ENCODE results near the gene GCNT2.
A peak's percentile ranks its signal among the peaks of the same experiment; 100 is the strongest.
"Not testable (repeated sequence)": the region's sequence is repeated elsewhere in the genome, so short reads cannot be mapped to it uniquely, and the experiment has no call there.

The GCNT2 gene

DNA sequence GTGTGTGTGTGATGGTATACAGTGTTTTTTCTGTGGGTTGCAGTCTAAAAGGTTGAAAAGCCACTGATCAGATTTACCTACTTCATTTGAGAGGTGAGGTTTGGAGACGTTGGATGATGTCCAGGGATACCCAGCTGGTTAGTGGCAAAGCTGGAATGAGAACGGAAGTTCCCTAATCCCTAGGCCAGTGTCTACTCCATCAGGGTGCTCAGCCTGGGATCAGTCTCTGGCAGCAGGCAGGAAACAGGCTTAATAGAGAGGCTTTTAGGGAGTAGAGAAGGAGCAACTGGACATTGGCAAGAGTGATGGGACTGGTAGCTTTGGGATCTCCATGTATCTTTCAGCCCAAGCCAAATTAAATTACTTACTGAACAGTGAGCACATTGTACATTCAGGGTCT, 92.6 kb downstream of the GCNT2 start:
- DNase-seq (ENCODE audit: low read depth), result no peak
- no peak for TF ChIP-seq MYC (IDR thresholded peaks at IDR 0.05; ENCODE audit: low read depth, low read length)
- no peak for TF ChIP-seq POLR2A (IDR thresholded peaks at IDR 0.05; ENCODE audit: extremely low read depth, insufficient read length)
- TF ChIP-seq, protein P1, sequence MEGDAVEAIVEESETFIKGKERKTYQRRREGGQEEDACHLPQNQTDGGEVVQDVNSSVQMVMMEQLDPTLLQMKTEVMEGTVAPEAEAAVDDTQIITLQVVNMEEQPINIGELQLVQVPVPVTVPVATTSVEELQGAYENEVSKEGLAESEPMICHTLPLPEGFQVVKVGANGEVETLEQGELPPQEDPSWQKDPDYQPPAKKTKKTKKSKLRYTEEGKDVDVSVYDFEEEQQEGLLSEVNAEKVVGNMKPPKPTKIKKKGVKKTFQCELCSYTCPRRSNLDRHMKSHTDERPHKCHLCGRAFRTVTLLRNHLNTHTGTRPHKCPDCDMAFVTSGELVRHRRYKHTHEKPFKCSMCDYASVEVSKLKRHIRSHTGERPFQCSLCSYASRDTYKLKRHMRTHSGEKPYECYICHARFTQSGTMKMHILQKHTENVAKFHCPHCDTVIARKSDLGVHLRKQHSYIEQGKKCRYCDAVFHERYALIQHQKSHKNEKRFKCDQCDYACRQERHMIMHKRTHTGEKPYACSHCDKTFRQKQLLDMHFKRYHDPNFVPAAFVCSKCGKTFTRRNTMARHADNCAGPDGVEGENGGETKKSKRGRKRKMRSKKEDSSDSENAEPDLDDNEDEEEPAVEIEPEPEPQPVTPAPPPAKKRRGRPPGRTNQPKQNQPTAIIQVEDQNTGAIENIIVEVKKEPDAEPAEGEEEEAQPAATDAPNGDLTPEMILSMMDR (IDR thresholded peaks at IDR 0.05; ENCODE audit: low read depth, low read length), result no peak
- TF ChIP-seq, protein P2, sequence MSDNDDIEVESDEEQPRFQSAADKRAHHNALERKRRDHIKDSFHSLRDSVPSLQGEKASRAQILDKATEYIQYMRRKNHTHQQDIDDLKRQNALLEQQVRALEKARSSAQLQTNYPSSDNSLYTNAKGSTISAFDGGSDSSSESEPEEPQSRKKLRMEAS (IDR thresholded peaks at IDR 0.05; ENCODE audit: low read depth, low read length), result no peak
- H3K4me3 ChIP-seq (ENCODE audit: low read depth, low read length), result no peak overlapping the region

DNA sequence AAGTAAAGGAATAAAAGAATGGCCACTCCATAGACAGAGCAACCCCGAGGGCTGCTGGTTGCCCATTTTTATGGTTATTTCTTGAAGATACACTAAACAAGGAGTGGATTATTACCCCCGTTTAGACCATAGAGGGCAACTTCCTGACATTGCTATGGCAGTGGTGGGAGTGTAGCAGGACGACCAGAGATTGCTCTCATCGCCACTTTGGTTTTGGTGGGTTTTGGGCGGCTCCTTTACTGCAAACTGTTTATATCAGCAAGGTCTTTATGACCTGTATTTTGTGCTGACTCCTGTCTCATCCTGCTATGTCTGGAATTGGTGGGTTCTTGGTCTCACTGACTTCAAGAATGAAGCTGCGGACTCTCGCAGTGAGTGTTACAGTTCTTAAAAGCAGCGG, 94.5 kb downstream of the GCNT2 start:
- peak; percentile 61 for DNase-seq (ENCODE audit: low read depth)
- no peak overlapping the region for H3K4me3 ChIP-seq (ENCODE audit: low read depth, low read length)
- TF ChIP-seq, protein P2 (IDR thresholded peaks at IDR 0.05; ENCODE audit: low read depth, low read length), result no peak
- TF ChIP-seq POLR2A (IDR thresholded peaks at IDR 0.05; ENCODE audit: extremely low read depth, insufficient read length) (no peak), MYC (IDR thresholded peaks at IDR 0.05; ENCODE audit: low read depth, low read length) (no peak)
- TF ChIP-seq, protein P1 (IDR thresholded peaks at IDR 0.05; ENCODE audit: low read depth, low read length), result no peak

DNA sequence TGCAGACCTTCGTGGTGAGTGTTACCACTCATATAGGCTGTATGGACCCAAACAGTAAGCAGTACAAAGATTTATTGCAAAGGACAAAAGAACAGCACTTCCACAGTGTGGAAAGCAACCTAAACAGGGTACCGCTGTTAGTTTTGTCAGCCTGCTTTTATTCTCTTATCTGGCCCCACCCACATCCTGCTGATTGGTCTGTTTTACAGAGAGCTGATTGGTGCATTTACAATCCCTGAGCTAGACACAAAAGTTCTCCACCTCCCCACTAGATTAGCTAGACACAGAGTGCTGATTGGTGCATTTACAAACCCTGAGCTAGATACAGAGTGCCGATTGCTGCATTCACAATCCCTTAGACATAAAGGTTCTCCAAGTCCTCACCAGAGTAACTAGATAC, 95.1 kb downstream of the GCNT2 start:
- DNase-seq (ENCODE audit: low read depth); H3K4me3 ChIP-seq (ENCODE audit: low read depth, low read length): not testable (repeated sequence)

DNA sequence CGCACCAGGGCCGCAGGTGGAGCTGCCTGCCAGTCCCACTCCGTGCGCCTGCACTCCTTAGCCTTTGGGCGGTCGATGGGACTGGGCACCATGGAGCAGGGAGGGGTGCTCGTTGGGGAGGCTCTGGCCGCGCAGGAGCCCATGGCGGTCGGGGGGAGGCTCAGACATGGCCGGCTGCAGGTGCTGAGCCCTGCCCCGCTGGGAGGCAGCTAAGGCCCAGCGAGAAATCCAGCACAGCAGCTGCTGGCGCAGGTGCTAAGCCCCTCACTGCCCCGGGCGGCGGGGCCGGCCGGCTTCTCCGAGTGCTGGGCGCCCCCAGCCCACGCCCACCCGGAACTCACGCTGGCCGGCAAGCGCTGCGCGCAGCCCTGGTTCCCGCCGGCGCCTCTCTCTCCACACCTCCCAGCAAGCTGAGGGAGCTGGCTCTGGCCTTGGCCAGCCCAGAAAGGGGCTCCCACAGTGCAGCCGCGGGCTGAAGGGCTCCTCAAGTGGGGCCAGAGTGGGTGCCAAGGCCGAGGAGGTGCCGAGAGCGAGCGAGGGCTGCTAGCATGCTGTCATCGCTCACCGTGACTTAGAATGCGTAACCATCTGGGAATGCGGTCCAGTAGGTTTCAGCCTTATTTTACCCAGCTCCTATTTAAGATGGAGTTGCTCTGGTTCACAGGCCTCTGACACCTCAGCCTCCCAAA, 96.0 kb downstream of the GCNT2 start:
- TF ChIP-seq, protein P1 (IDR thresholded peaks at IDR 0.05; ENCODE audit: low read depth, low read length), result no peak
- TF ChIP-seq MYC (IDR thresholded peaks at IDR 0.05; ENCODE audit: low read depth, low read length) (no peak), POLR2A (IDR thresholded peaks at IDR 0.05; ENCODE audit: extremely low read depth, insufficient read length) (no peak)
- TF ChIP-seq, protein P2 (IDR thresholded peaks at IDR 0.05; ENCODE audit: low read depth, low read length), result no peak

DNA sequence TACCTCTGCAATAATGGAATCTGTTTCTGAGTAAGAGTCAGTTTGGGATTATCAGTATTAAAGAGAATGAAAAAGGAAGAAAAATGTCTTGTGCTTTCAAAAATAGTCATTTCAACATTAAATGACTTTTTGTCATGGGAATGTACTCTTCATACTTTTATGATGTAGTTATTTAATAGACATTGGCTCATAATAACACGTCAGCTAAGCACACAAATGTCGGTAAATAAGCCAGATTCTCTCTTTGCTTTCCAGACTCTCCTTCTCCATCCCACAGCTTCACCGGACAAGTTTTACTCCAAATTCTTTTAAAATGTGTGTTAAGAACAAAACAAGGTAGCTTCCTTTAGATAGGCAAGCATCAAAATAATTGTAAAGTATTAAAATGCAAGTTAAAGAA, 97.3 kb downstream of the GCNT2 start:
- DNase-seq (ENCODE audit: low read depth), result no peak
- no peak for TF ChIP-seq POLR2A (IDR thresholded peaks at IDR 0.05; ENCODE audit: extremely low read depth, insufficient read length)
- no peak for TF ChIP-seq MYC (IDR thresholded peaks at IDR 0.05; ENCODE audit: low read depth, low read length)
- TF ChIP-seq, protein P1 (IDR thresholded peaks at IDR 0.05; ENCODE audit: low read depth, low read length), result no peak
- TF ChIP-seq, protein P2 (IDR thresholded peaks at IDR 0.05; ENCODE audit: low read depth, low read length), result no peak
- no peak overlapping the region for H3K4me3 ChIP-seq (ENCODE audit: low read depth, low read length)

More for the DNA sequence above, 96.0 kb downstream of the GCNT2 start:
- H3K4me3 ChIP-seq (ENCODE audit: low read depth, low read length), result no peak overlapping the region
- DNase-seq (ENCODE audit: low read depth), result no peak

DNA sequence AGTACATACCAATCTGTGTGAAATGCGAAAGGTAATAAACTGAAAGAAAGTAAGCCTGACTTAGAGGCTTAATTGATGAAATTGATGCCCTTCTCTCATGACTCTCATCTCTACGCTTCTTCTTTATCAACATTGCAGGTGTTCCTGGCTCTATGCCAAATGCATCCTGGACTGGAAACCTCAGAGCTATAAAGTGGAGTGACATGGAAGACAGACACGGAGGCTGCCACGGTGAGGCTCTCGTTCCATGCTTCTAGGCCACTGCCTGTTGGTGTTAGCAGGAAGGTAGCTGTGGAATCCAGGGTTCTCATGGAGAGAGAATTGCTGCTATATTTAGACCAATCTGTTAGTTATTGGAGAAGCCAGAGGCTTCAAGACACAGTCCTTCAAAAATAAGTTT, 100.1 kb downstream of the GCNT2 start:
- TF ChIP-seq POLR2A (IDR thresholded peaks at IDR 0.05; ENCODE audit: extremely low read depth, insufficient read length) (no peak), MYC (IDR thresholded peaks at IDR 0.05; ENCODE audit: low read depth, low read length) (no peak)
- TF ChIP-seq, protein P1 (IDR thresholded peaks at IDR 0.05; ENCODE audit: low read depth, low read length), result no peak
- TF ChIP-seq, protein P2 (IDR thresholded peaks at IDR 0.05; ENCODE audit: low read depth, low read length), result no peak
- DNase-seq (ENCODE audit: low read depth), result no peak
- H3K4me3 ChIP-seq (ENCODE audit: low read depth, low read length), result no peak overlapping the region
